DND-41 (cell line): Measurements from ENCODE around the gene TMEM236.

Experiments used
- CTCF ChIP-seq: IDR thresholded peaks from 2 replicates; pipeline ENCODE4 v1.5.1; 2012; ENCODE audit warnings: borderline replicate concordance, low read length, moderate library complexity, mild to moderate bottlenecking; ENCODE audit not compliant: poor library complexity, severe bottlenecking; ENCODE audit errors: extremely low read depth
- EZH2 ChIP-seq: IDR thresholded peaks from 3 replicates; pipeline ENCODE4 v1.6.1; 2012; ENCODE audit warnings: borderline replicate concordance, low read depth, mild to moderate bottlenecking, moderate library complexity, low read length, inconsistent platforms; ENCODE audit not compliant: severe bottlenecking

GRCh38 chr10:17811146-17811865 is 59.3 kb downstream of the TMEM236 start:
- TF ChIP-seq CTCF, result no peak
- TF ChIP-seq EZH2, result no peak
